ENCODE results near the gene SND1. TPM values are rescaled to one million over a fixed set of nuclear protein-coding genes. Genes with fewer than 3 reads are reported as not detected.

The SND1 gene
- total RNA-seq, 1 experiment from 2014 or later: 139 TPM

DNA sequence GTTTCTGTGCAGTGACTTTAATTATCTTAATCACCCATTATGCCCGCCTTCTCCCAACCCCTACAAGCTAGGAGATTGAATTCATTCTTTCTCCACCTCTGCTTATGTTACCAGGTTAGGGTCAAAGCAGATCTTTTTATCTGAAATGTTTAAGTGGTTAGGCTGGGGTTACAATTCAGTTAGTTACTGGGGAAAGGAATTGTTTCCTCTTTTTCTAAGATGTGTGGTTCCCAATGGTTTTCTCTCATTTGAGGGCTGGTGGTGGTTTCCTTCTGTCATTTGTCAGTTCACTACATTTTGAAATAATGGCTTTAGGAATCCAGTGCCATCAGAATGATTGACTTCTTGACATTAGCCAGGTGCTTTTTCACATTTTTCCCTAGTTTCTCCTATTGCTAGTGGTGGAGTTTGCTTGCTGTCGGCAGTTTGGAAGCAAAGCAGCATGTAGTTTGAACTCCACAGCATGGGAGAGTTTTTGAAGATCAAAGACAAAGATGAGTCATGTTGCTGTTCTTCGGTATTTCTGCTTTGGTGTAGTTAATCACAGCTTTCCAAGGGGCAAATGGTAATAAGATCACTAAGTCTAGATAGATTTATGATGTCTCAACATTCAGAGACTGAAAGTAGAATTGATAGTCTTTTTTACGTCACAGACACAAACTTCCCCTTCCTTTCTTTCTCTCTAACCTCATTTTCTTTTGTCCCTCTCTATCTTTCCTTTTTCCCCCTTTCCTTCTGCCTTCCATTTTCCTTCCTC is 168.2 kb downstream of the SND1 start:
- Histone ChIP-seq H3K27ac (ENCODE audit: low read length) (no peak overlapping the region), H3K9me3 (ENCODE audit: low read length) (no peaks in the 10 kb centered on the region), H3F3A (ENCODE audit: low read length, unreplicated experiment) (no peaks in the 10 kb centered on the region), H4K20me1 (ENCODE audit: low read length) (peaks cover 10% of the 10 kb centered on the region; the same call in 1 of the 2 replicates), H3K9me2 (replicated peaks; ENCODE audit: low read length) (no peaks in the 10 kb centered on the region), H2AFZ (ENCODE audit: low read length) (no peak overlapping the region), H3K36me3 (ENCODE audit: low read depth, low read length) (no peaks in the 10 kb centered on the region), H3K79me2 (ENCODE audit: low read length) (peaks cover 47% of the 10 kb centered on the region), H3K27me3 (ENCODE audit: low read length) (no peaks in the 10 kb centered on the region), H3K4me3 (ENCODE audit: low read length) (no peak overlapping the region), H3K4me1 (ENCODE audit: insufficient read depth, low read length) (peaks cover 14% of the 10 kb centered on the region), H3K9ac (ENCODE audit: low read length) (no peak overlapping the region), H3K4me2 (ENCODE audit: low read length) (no peak overlapping the region)
- no TSS peak for BruUV-seq (replicated peaks)
- ChIA-PET POLR2A (ENCODE audit: unreplicated experiment) (no interaction called here), CTCF (no interaction called here)
- ATAC-seq (no peak), DNase-seq (no peak)
- intact Hi-C loops (cut with micrococcal nuclease): no loop called here
- TF ChIP-seq EZH2phosphoT487 (IDR thresholded peaks at IDR 0.05; ENCODE audit: borderline replicate concordance, low read length) (no peak), EZH2 (IDR thresholded peaks at IDR 0.05; ENCODE audit: low read length, unreplicated experiment) (no peak)
- TF ChIP-seq, protein P1, sequence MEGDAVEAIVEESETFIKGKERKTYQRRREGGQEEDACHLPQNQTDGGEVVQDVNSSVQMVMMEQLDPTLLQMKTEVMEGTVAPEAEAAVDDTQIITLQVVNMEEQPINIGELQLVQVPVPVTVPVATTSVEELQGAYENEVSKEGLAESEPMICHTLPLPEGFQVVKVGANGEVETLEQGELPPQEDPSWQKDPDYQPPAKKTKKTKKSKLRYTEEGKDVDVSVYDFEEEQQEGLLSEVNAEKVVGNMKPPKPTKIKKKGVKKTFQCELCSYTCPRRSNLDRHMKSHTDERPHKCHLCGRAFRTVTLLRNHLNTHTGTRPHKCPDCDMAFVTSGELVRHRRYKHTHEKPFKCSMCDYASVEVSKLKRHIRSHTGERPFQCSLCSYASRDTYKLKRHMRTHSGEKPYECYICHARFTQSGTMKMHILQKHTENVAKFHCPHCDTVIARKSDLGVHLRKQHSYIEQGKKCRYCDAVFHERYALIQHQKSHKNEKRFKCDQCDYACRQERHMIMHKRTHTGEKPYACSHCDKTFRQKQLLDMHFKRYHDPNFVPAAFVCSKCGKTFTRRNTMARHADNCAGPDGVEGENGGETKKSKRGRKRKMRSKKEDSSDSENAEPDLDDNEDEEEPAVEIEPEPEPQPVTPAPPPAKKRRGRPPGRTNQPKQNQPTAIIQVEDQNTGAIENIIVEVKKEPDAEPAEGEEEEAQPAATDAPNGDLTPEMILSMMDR (conservative IDR thresholded peaks at IDR 0.05; ENCODE audit: low read depth, low read length): no peak

DNA sequence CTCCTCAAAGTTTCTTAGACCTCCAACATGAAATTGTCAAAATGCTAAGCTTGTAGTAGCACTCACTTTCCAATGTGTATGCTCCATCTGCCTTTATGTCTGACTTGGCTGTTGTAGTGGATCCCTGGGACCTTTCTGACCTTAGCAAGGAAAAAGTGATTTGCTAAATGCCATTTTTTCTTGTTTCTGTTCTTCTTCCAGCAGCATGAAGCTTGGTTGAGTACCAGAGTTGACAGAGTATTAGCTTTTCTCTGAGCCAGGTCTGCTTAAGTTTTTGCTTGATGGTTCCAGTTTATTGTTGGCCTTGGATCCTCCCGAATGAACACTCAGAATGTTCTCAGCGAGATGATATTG is 168.7 kb downstream of the SND1 start:
- Histone ChIP-seq H3K36me3 (ENCODE audit: low read depth, low read length) (no peaks in the 10 kb centered on the region), H3K27ac (ENCODE audit: low read length) (no peak overlapping the region), H3K27me3 (ENCODE audit: low read length) (no peaks in the 10 kb centered on the region), H3F3A (ENCODE audit: low read length, unreplicated experiment) (no peaks in the 10 kb centered on the region), H3K4me1 (ENCODE audit: insufficient read depth, low read length) (peaks cover 14% of the 10 kb centered on the region), H3K4me2 (ENCODE audit: low read length) (no peak overlapping the region), H3K79me2 (ENCODE audit: low read length) (peaks cover 44% of the 10 kb centered on the region), H2AFZ (ENCODE audit: low read length) (no peak overlapping the region), H3K9me3 (ENCODE audit: low read length) (no peaks in the 10 kb centered on the region), H3K9me2 (replicated peaks; ENCODE audit: low read length) (no peaks in the 10 kb centered on the region), H3K9ac (ENCODE audit: low read length) (no peak overlapping the region), H3K4me3 (ENCODE audit: low read length) (no peak overlapping the region), H4K20me1 (ENCODE audit: low read length) (peaks cover 10% of the 10 kb centered on the region; the same call in 1 of the 2 replicates)
- ChIA-PET POLR2A (ENCODE audit: unreplicated experiment) (no interaction called here), CTCF (no interaction called here)
- DNase-seq: no peak
- intact Hi-C loops (cut with micrococcal nuclease): no loop called here
- BruUV-seq (replicated peaks): no TSS peak
- TF ChIP-seq EZH2phosphoT487 (IDR thresholded peaks at IDR 0.05; ENCODE audit: borderline replicate concordance, low read length) (no peak), EZH2 (IDR thresholded peaks at IDR 0.05; ENCODE audit: low read length, unreplicated experiment) (no peak)
- TF ChIP-seq, protein P1 (conservative IDR thresholded peaks at IDR 0.05; ENCODE audit: low read depth, low read length): no peak
- no peak for ATAC-seq

DNA sequence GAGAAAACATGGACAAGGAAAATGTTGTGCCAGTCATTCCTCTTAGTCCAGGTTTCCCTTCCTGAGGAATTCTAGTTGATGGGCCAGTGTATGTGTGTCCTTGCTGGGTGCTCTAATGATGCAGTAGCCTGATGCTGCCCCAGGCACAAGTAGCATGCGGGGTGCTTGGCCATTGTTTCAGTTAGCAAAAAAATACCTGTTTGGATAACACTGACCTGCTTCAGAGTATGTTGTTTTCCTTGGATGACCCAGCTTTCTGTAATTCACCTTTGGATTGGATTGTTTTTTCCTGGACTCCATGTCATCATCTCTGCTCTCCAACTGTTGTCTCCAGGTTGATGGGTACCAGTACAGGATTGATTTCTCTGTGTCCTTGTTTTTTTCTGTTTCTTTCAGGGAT is 169.2 kb downstream of the SND1 start:
- H3K4me1 ChIP-seq (ENCODE audit: insufficient read depth, low read length): peaks cover 14% of the 10 kb centered on the region
- no peak overlapping the region for H2AFZ ChIP-seq (ENCODE audit: low read length)
- H3K4me3 ChIP-seq (ENCODE audit: low read length): no peak overlapping the region
- TF ChIP-seq EZH2phosphoT487 (IDR thresholded peaks at IDR 0.05; ENCODE audit: borderline replicate concordance, low read length) (no peak), EZH2 (IDR thresholded peaks at IDR 0.05; ENCODE audit: low read length, unreplicated experiment) (no peak)
- TF ChIP-seq, protein P1 (conservative IDR thresholded peaks at IDR 0.05; ENCODE audit: low read depth, low read length): no peak
- ATAC-seq (no peak), DNase-seq (no peak)
- H3K4me2 ChIP-seq (ENCODE audit: low read length): no peak overlapping the region
- POLR2A ChIA-PET (ENCODE audit: unreplicated experiment): no interaction called here
- no peak overlapping the region for H3K27ac ChIP-seq (ENCODE audit: low read length)
- no peaks in the 10 kb centered on the region for H3K9me2 ChIP-seq (replicated peaks; ENCODE audit: low read length)
- H3K79me2 ChIP-seq (ENCODE audit: low read length): peaks cover 44% of the 10 kb centered on the region
- H3K9ac ChIP-seq (ENCODE audit: low read length): no peak overlapping the region
- BruUV-seq (replicated peaks): no TSS peak
- no peaks in the 10 kb centered on the region for H3F3A ChIP-seq (ENCODE audit: low read length, unreplicated experiment)
- intact Hi-C loops (cut with micrococcal nuclease): no loop called here
- peaks cover 10% of the 10 kb centered on the region; the same call in 1 of the 2 replicates for H4K20me1 ChIP-seq (ENCODE audit: low read length)
- CTCF ChIA-PET: no interaction called here
- H3K36me3 ChIP-seq (ENCODE audit: low read depth, low read length): no peaks in the 10 kb centered on the region
- no peaks in the 10 kb centered on the region for H3K9me3 ChIP-seq (ENCODE audit: low read length)
- no peaks in the 10 kb centered on the region for H3K27me3 ChIP-seq (ENCODE audit: low read length)

All from PC-3 (cell line).